Neural progenitor cell (in vitro differentiated cells): ENCODE measurements around the gene TSC22D3. TPM values are rescaled to one million over a fixed set of nuclear protein-coding genes. Genes with fewer than 3 reads are reported as not detected.
"Not testable (repeated sequence)": the region's sequence is repeated elsewhere in the genome, so short reads cannot be mapped to it uniquely, and the experiment has no call there.

Source experiments
- DNase-seq: peaks from one replicate; pipeline ENCODE4 v3.0.0-alpha.2; 2016; ENCODE audit warnings: low spot score
- H2AFZ ChIP-seq: fragments of 200-600 bp; sonication (generic); replicated peaks from 2 replicates; pipeline ENCODE4 v1.6.1; 2016; ENCODE audit warnings: antibody characterized with exemption
- H3F3A ChIP-seq: fragments of 200-600 bp; sonication (generic); 2 replicates; pipeline ENCODE4 v1.6.1; 2016; ENCODE audit warnings: antibody characterized with exemption, low read depth
- H3K27ac ChIP-seq: fragments of 200-600 bp; sonication (generic); 2 replicates; pipeline ENCODE4 v1.5.1; 2016; ENCODE audit warnings: mild to moderate bottlenecking
- H3K27me3 ChIP-seq: fragments of 200-600 bp; sonication (generic); 2 replicates; pipeline ENCODE4 v1.6.1; 2016; ENCODE audit warnings: mild to moderate bottlenecking, moderate library complexity
- H3K36me3 ChIP-seq: fragments of 200-600 bp; sonication (generic); 2 replicates; pipeline ENCODE4 v1.5.1; 2016
- H3K4me1 ChIP-seq: fragments of 200-600 bp; sonication (generic); 2 replicates; pipeline ENCODE4 v1.6.1; 2016; ENCODE audit warnings: mixed run types
- H3K4me2 ChIP-seq: fragments of 200-600 bp; sonication (generic); 2 replicates; pipeline ENCODE4 v1.6.1; 2016
- H3K4me3 ChIP-seq: fragments of 200-600 bp; sonication (generic); 2 replicates; pipeline ENCODE4 v1.5.1; 2016
- H3K79me2 ChIP-seq: fragments of 200-600 bp; sonication (generic); 2 replicates; pipeline ENCODE4 v1.6.1; 2016; ENCODE audit warnings: low read depth
- H3K9ac ChIP-seq: fragments of 200-600 bp; sonication (generic); 2 replicates; pipeline ENCODE4 v1.6.1; 2016
- H3K9me3 ChIP-seq: fragments of 200-600 bp; sonication (generic); 2 replicates; pipeline ENCODE4 v1.5.1; 2016; ENCODE audit warnings: low read depth
- H4K20me1 ChIP-seq: fragments of 200-600 bp; sonication (generic); 2 replicates; pipeline ENCODE4 v1.6.1; 2016; ENCODE audit warnings: low read depth
- H3K27ac Mint-ChIP-seq: 3 replicates; pipeline ENCODE4 v1.8.0; 2021; ENCODE audit warnings: mixed read lengths
- H3K27me3 Mint-ChIP-seq: 2 replicates; pipeline ENCODE4 v1.8.0; 2022; ENCODE audit warnings: low read depth, mild to moderate bottlenecking, inconsistent platforms, moderate library complexity, mixed read lengths; ENCODE audit not compliant: insufficient read depth
- H3K36me3 Mint-ChIP-seq: 3 replicates; pipeline ENCODE4 v1.8.0; 2021; ENCODE audit warnings: mixed read lengths
- H3K4me1 Mint-ChIP-seq: 3 replicates; pipeline ENCODE4 v1.8.0; 2021; ENCODE audit warnings: mixed read lengths
- H3K4me3 Mint-ChIP-seq: 3 replicates; pipeline ENCODE4 v1.8.0; 2021; ENCODE audit warnings: mild to moderate bottlenecking, moderate library complexity, mixed read lengths
- H3K9me3 Mint-ChIP-seq: 3 replicates; pipeline ENCODE4 v1.8.0; 2020; ENCODE audit warnings: mixed read lengths
- CTCF ChIP-seq: fragments of 200-600 bp; sonication (generic); IDR thresholded peaks from 2 replicates; pipeline ENCODE4 v1.5.1; 2017; ENCODE audit warnings: antibody characterized with exemption, mild to moderate bottlenecking
- EZH2 ChIP-seq: fragments of 200-600 bp; sonication (generic); IDR thresholded peaks from 2 replicates; pipeline ENCODE4 v1.6.1; 2017; ENCODE audit warnings: antibody characterized with exemption, mild to moderate bottlenecking, moderate library complexity
- EZH2phosphoT487 ChIP-seq: fragments of 200-600 bp; sonication (generic); IDR thresholded peaks from 2 replicates; pipeline ENCODE4 v1.6.1; 2017; ENCODE audit warnings: antibody characterized with exemption
- total RNA-seq: library from RNA; depleted of rRNA; stranded (reverse); fragments of >200 nt; gene quantifications from 2 replicates; pipeline ENCODE4 v1.2.3, GENCODE V29; 2015; ENCODE audit warnings: low replicate concordance

The TSC22D3 gene
- 44.9 and 51.0 TPM in 2 replicates for total RNA-seq

- Histone ChIP-seq H2AFZ (peak within 1 kb of the TSS; percentile 87), H3K4me2 (peak within 1 kb of the TSS; percentile 89)
Measured at GRCh38 chrX:107775734-107776511, at the start of gene TSC22D3. TSS of gene TSC22D3 (minus strand) at chrX:107775787. CDS start at chrX:107775419, 368 bp downstream.

GRCh38 chrX:107823456-107823855, 47.9 kb upstream of the TSC22D3 start:
- H3K9me3 ChIP-seq: peaks cover 5% of the 10 kb centered on the region

More at GRCh38 chrX:107775734-107776511, at the start of gene TSC22D3:
- Mint-ChIP-seq H3K4me3 (peak within 1 kb of the TSS; percentile 84), H3K4me1 (peaks cover 19% of the 10 kb centered on the region), H3K27me3 (peaks cover 23% of the 10 kb centered on the region), H3K27ac (no peak within 1 kb of the TSS), H3K9me3 (no peaks in the 10 kb centered on the region), H3K36me3 (no peaks in the 10 kb centered on the region)
- peak; percentile 87 for DNase-seq
- peaks cover 52% of the 10 kb centered on the region for H3K27me3 ChIP-seq
- H4K20me1 ChIP-seq: no peaks in the 10 kb centered on the region
- H3K27ac ChIP-seq: no peak within 1 kb of the TSS
- H3K36me3 ChIP-seq: no peaks in the 10 kb centered on the region
- no peaks in the 10 kb centered on the region for H3K9me3 ChIP-seq
- H3K9ac ChIP-seq: no peak within 1 kb of the TSS
- H3K4me1 ChIP-seq: peaks cover 24% of the 10 kb centered on the region
- H3K79me2 ChIP-seq: no peaks in the 10 kb centered on the region
- no peaks in the 10 kb centered on the region for H3F3A ChIP-seq
- H3K4me3 ChIP-seq: peak within 1 kb of the TSS; percentile 56
- no peak for TF ChIP-seq EZH2phosphoT487
- TF ChIP-seq CTCF: no peak
- TF ChIP-seq EZH2: no peak

GRCh38 chrX:107823042-107823441, 47.5 kb upstream of the TSC22D3 start:
- peaks cover 10% of the 10 kb centered on the region for H3K27me3 Mint-ChIP-seq
- peaks cover 18% of the 10 kb centered on the region for H3K4me1 Mint-ChIP-seq
- no peak overlapping the region for H3K27ac Mint-ChIP-seq
- H3K36me3 Mint-ChIP-seq: no peaks in the 10 kb centered on the region
- Histone ChIP-seq H3F3A (no peaks in the 10 kb centered on the region), H3K27ac (no peak overlapping the region), H4K20me1 (no peaks in the 10 kb centered on the region), H3K9me3 (peaks cover 5% of the 10 kb centered on the region), H3K79me2 (no peaks in the 10 kb centered on the region), H3K4me2 (no peak overlapping the region), H3K27me3 (peaks cover 50% of the 10 kb centered on the region), H3K36me3 (no peaks in the 10 kb centered on the region), H3K9ac (no peak overlapping the region), H2AFZ (no peak overlapping the region), H3K4me1 (no peaks in the 10 kb centered on the region), H3K4me3 (no peak overlapping the region)
- no peak for DNase-seq
- TF ChIP-seq CTCF: no peak
- no peak overlapping the region for H3K4me3 Mint-ChIP-seq
- H3K9me3 Mint-ChIP-seq: peaks cover 15% of the 10 kb centered on the region

More at GRCh38 chrX:107823456-107823855, 47.9 kb upstream of the TSC22D3 start:
- Mint-ChIP-seq H3K27ac (no peak overlapping the region), H3K36me3 (no peaks in the 10 kb centered on the region), H3K4me1 (peaks cover 19% of the 10 kb centered on the region), H3K27me3 (peaks cover 10% of the 10 kb centered on the region), H3K4me3 (no peak overlapping the region), H3K9me3 (peaks cover 15% of the 10 kb centered on the region)
- TF ChIP-seq EZH2phosphoT487: no peak
- no peak for TF ChIP-seq EZH2
- no peak for DNase-seq
- Histone ChIP-seq H4K20me1 (no peaks in the 10 kb centered on the region), H3K4me3 (no peak overlapping the region), H3K9ac (no peak overlapping the region), H3K4me2 (no peak overlapping the region), H3F3A (no peaks in the 10 kb centered on the region), H3K27me3 (peaks cover 53% of the 10 kb centered on the region), H3K4me1 (no peaks in the 10 kb centered on the region), H3K36me3 (no peaks in the 10 kb centered on the region), H3K79me2 (no peaks in the 10 kb centered on the region), H2AFZ (no peak overlapping the region), H3K27ac (no peak overlapping the region)

GRCh38 chrX:107818900-107819521, 43.4 kb upstream of the TSC22D3 start:
- Histone ChIP-seq H3K9ac (no peak overlapping the region), H3K27ac (no peak overlapping the region), H3K79me2 (no peaks in the 10 kb centered on the region), H3K4me1 (no peaks in the 10 kb centered on the region), H3K9me3 (peaks cover 5% of the 10 kb centered on the region), H3K27me3 (peaks cover 12% of the 10 kb centered on the region), H3K4me2 (no peak overlapping the region), H2AFZ (no peak overlapping the region), H3K36me3 (no peaks in the 10 kb centered on the region), H4K20me1 (no peaks in the 10 kb centered on the region), H3F3A (no peaks in the 10 kb centered on the region), H3K4me3 (no peak overlapping the region)
- Mint-ChIP-seq H3K4me3 (no peak overlapping the region), H3K9me3 (peaks cover 11% of the 10 kb centered on the region), H3K27ac (no peak overlapping the region), H3K27me3 (peaks cover 5% of the 10 kb centered on the region), H3K36me3 (no peaks in the 10 kb centered on the region), H3K4me1 (no peaks in the 10 kb centered on the region)
- no peak for TF ChIP-seq EZH2
- TF ChIP-seq CTCF: no peak
- TF ChIP-seq EZH2phosphoT487: no peak
- peak; percentile 2 for DNase-seq

GRCh38 chrX:107810053-107810452, 34.5 kb upstream of the TSC22D3 start:
- not testable (repeated sequence) for H3K4me2 ChIP-seq, H3K4me1 Mint-ChIP-seq, H3K27me3 Mint-ChIP-seq, DNase-seq, H3K79me2 ChIP-seq, H3K27ac ChIP-seq, H3K27me3 ChIP-seq, H3K36me3 Mint-ChIP-seq, H3K9me3 ChIP-seq, H3K9me3 Mint-ChIP-seq, H3F3A ChIP-seq, H2AFZ ChIP-seq, H4K20me1 ChIP-seq, H3K4me1 ChIP-seq, H3K36me3 ChIP-seq, H3K4me3 ChIP-seq, H3K27ac Mint-ChIP-seq, H3K4me3 Mint-ChIP-seq, H3K9ac ChIP-seq
